Upper lobe of left lung (tissue), 4 donors: ENCODE data around the gene KASH5.

ENCODE experiments used
- EP300 ChIP-seq, 4 donors: sonication (generic); formaldehyde crosslinking; IDR thresholded peaks; one replicate each; pipeline ENCODE4 v1.5.1; 2017; ENCODE audit warnings: antibody characterized with exemption in 4 of 4, control low read depth in 2 of 4
- TF ChIP-seq, protein P1 (sequence below), 6 experiments: fragments of 450-650 bp in 4 of 6; fragments of 200-600 bp in 2 of 6; sonication (generic) in 2 of 6; IDR thresholded peaks; one replicate each; pipeline ENCODE4 v1.5.1; 2016 to 2019; ENCODE audit warnings: antibody characterized with exemption in 6 of 6

DNA sequence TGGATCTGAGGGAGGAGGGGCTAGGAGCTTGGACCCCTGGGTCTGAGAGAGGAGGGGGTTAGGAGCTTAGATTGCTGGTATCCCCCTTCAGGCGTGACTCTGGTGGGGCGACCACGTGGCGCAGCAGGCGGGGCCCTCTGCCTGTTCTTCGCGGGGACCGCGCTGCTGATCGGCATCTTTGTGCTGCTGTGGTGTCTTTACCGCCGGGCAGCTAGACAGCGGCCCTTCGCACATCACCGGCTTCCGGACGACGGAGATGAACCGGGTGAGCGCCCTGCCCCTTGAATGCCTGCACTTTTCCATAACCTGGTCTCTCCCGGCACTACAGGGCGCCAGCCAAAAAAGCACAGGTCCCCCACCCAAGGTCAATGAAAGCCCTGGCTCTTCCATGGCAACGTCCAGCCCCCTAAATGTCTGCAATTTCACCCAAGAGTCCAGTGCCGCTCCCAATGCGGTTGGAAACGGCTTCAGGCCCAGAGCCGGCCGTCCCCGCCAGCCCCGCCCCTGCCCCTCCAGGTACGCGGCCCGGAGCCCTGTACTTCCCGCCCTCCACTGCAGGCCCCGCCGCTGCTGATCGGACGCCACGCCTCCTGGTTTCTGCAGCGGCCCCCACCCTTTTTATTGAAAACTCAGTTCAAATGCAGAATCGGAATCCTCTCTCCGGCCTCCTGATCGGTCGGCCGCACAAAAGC is 40.0 kb downstream of the KASH5 start:
- no peak for TF ChIP-seq EP300 (IDR thresholded peaks at IDR 0.05)
- TF ChIP-seq, protein P1, sequence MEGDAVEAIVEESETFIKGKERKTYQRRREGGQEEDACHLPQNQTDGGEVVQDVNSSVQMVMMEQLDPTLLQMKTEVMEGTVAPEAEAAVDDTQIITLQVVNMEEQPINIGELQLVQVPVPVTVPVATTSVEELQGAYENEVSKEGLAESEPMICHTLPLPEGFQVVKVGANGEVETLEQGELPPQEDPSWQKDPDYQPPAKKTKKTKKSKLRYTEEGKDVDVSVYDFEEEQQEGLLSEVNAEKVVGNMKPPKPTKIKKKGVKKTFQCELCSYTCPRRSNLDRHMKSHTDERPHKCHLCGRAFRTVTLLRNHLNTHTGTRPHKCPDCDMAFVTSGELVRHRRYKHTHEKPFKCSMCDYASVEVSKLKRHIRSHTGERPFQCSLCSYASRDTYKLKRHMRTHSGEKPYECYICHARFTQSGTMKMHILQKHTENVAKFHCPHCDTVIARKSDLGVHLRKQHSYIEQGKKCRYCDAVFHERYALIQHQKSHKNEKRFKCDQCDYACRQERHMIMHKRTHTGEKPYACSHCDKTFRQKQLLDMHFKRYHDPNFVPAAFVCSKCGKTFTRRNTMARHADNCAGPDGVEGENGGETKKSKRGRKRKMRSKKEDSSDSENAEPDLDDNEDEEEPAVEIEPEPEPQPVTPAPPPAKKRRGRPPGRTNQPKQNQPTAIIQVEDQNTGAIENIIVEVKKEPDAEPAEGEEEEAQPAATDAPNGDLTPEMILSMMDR (IDR thresholded peaks at IDR 0.05): no peak
